HepG2 (cell line): ENCODE measurements around the gene CLASP2. TPM values are rescaled to one million over a fixed set of nuclear protein-coding genes. Genes with fewer than 3 reads are reported as not detected.

Experiments
- CCDC6 ChIP-seq: sonication (generic); formaldehyde crosslinking; IDR thresholded peaks from 2 replicates; pipeline ENCODE4 v1.8.1; 2022; ENCODE audit warnings: mild to moderate bottlenecking, missing genetic modification reagents, moderate library complexity
- FOXP1 ChIP-seq, 2 experiments: fragments of 450-650 bp in 1 of 2; IDR thresholded peaks; 2 replicates each; pipeline ENCODE4 v1.6.1; 2017 to 2018; ENCODE audit warnings: antibody characterized with exemption in 1 of 2
- GLMP ChIP-seq: sonication (generic); formaldehyde crosslinking; IDR thresholded peaks from 2 replicates; pipeline ENCODE4 v1.9.0; 2021; ENCODE audit warnings: missing genetic modification reagents, mild to moderate bottlenecking, borderline replicate concordance
- RNF2 ChIP-seq: fragments of 450-650 bp; conservative IDR thresholded peaks from 2 replicates; pipeline ENCODE4 v1.6.1; 2016; ENCODE audit warnings: low read depth
- ZBTB4 ChIP-seq: sonication (generic); formaldehyde crosslinking; IDR thresholded peaks from 2 replicates; pipeline ENCODE4 v1.4.0; 2020; ENCODE audit warnings: missing genetic modification reagents, mild to moderate bottlenecking, borderline replicate concordance
- ZNF124 ChIP-seq: sonication (generic); formaldehyde crosslinking; IDR thresholded peaks from 2 replicates; pipeline ENCODE4 v1.4.0; 2020; ENCODE audit warnings: missing genetic modification reagents
- ZNF646 ChIP-seq: sonication (generic); formaldehyde crosslinking; IDR thresholded peaks from 2 replicates; pipeline ENCODE4 v1.9.0; 2021; ENCODE audit warnings: mild to moderate bottlenecking, missing genetic modification reagents
- ZNF720 ChIP-seq: sonication (generic); formaldehyde crosslinking; IDR thresholded peaks from 2 replicates; pipeline ENCODE4 v1.4.0; 2020; ENCODE audit warnings: missing genetic modification reagents
- polyA plus RNA-seq, 8 experiments: library from polyadenylated mRNA; depleted of rRNA in 3 of 8; stranded (reverse) in 7 of 8; unstranded in 1 of 8; fragments of >200 nt; fragmentation: Illumina TruSeq in 4 of 8; extraction: Trizol in 4 of 8; gene quantifications; 2 replicates each; pipeline versions ENCODE4 v1.2.1 to v1.2.3, GENCODE V29; 2011 to 2016; ENCODE audit warnings: low read depth in 4 of 8, missing spikeins in 1 of 8, mixed read lengths in 1 of 8; ENCODE audit not compliant: insufficient read depth in 1 of 8
- total RNA-seq, 5 experiments: library from RNA; depleted of rRNA; stranded (reverse); fragments of >200 nt; fragmentation: Illumina TruSeq; extraction: Trizol; gene quantifications; 2 replicates each; pipeline ENCODE4 v1.2.3, GENCODE V29; 2016; ENCODE audit warnings: low read depth in 1 of 5
- TF ChIP-seq, protein P1 (sequence below): sonication (generic); formaldehyde crosslinking; IDR thresholded peaks from 2 replicates; pipeline ENCODE4 v1.8.0; 2023; ENCODE audit warnings: mild to moderate bottlenecking, missing genetic modification reagents
- TF ChIP-seq, protein P2 (sequence below): IDR thresholded peaks from 2 replicates; pipeline ENCODE4 v1.6.1; 2016; ENCODE audit warnings: mild to moderate bottlenecking, missing biosample characterization, missing genetic modification reagents
- TF ChIP-seq, protein P3 (sequence below): sonication (generic); formaldehyde crosslinking; IDR thresholded peaks from 2 replicates; pipeline ENCODE4 v1.8.0; 2022; ENCODE audit warnings: mild to moderate bottlenecking, missing genetic modification reagents, moderate library complexity
- TF ChIP-seq, protein P4 (sequence below): sonication (generic); formaldehyde crosslinking; IDR thresholded peaks from 2 replicates; pipeline ENCODE4 v1.5.1; 2020; ENCODE audit warnings: missing genetic modification reagents, mild to moderate bottlenecking, borderline replicate concordance

CLASP2 gene
- total and polyA plus RNA-seq, 2 of the 13 experiments (the other 11 are each of a cell fraction or from before 2014, with no cell fraction given), result 15.7 to 34.8 TPM

DNA sequence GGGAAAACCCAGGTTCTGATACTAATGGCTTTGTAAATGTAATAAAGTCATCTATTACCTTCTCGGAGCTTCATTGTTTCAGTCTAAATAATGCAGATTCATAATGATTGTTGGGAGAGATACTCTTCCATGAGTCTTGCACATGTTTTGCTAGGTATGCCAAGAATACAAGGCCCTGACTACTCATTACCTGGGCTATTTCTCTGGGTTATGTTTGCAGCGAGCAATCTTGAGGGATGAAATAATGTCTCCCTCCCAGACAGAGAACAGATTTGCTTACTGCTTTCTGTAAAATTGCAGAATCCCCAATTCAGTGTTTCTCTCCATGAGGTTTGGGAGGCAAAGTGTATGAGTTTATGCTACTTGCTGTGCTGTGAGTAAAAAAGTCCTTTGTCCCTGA lies 6.2 kb upstream of the CLASP2 start (continued):
- TF ChIP-seq ZNF646 (no peak), ZBTB4 (CRISPR knock-in tag) (no peak), ZNF720 (CRISPR knock-in tag) (no peak), FOXP1 (IDR thresholded peaks at IDR 0.05) (no peak), FOXP1 (CRISPR knock-in tag; IDR thresholded peaks at IDR 0.05) (no peak), GLMP (CRISPR knock-in tag) (no peak), ZNF124 (no peak), CCDC6 (no peak), RNF2 (no peak)
- TF ChIP-seq, protein P1, sequence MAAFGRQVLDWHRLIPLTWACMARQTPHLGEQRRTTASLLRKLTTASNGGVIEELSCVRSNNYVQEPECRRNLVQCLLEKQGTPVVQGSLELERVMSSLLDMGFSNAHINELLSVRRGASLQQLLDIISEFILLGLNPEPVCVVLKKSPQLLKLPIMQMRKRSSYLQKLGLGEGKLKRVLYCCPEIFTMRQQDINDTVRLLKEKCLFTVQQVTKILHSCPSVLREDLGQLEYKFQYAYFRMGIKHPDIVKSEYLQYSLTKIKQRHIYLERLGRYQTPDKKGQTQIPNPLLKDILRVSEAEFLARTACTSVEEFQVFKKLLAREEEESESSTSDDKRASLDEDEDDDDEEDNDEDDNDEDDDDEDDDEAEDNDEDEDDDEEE (CRISPR knock-in tag), result no peak
- TF ChIP-seq, protein P2, sequence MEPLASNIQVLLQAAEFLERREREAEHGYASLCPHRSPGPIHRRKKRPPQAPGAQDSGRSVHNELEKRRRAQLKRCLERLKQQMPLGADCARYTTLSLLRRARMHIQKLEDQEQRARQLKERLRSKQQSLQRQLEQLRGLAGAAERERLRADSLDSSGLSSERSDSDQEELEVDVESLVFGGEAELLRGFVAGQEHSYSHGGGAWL (CRISPR knock-in tag), result no peak
- TF ChIP-seq, protein P3, sequence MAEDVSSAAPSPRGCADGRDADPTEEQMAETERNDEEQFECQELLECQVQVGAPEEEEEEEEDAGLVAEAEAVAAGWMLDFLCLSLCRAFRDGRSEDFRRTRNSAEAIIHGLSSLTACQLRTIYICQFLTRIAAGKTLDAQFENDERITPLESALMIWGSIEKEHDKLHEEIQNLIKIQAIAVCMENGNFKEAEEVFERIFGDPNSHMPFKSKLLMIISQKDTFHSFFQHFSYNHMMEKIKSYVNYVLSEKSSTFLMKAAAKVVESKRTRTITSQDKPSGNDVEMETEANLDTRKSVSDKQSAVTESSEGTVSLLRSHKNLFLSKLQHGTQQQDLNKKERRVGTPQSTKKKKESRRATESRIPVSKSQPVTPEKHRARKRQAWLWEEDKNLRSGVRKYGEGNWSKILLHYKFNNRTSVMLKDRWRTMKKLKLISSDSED (CRISPR knock-in tag), result no peak
- TF ChIP-seq, protein P4, sequence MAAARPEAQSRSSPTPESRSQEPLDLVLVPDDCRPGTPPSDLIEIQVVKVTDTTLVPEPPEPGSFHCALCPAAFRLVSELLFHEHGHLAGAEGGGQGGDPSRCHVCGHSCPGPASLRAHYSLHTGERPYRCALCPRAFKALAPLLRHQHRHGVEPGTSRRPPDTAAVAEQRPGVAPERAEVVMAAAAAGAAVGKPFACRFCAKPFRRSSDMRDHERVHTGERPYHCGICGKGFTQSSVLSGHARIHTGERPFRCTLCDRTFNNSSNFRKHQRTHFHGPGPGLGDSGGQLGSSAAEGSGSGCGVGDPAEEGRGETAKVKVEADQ (CRISPR knock-in tag), result no peak
